Activated T-cell treated with anti-CD3 and anti-CD28 coated beads for 24 hours (primary cell): ENCODE results near the gene OR10H5.
"Not testable (repeated sequence)": the region's sequence is repeated elsewhere in the genome, so short reads cannot be mapped to it uniquely, and the experiment has no call there.

Experiments
- DNase-seq: peaks from one replicate; pipeline ENCODE4 v3.0.0-alpha.2; 2020; ENCODE audit warnings: low read depth

OR10H5 gene

GRCh38 chr19:15787611-15788155 is at the start of gene OR10H5:
Gene OR10H5 (plus strand): TSS chr19:15787661. CDS start chr19:15794049, 6,388 bp downstream.
- no peak for DNase-seq

- DNase-seq: no peak
Measured at GRCh38 chr19:15737722-15738121, 49.7 kb upstream of the OR10H5 start, which contains the start of gene OR10H3. Gene OR10H3 (plus strand): TSS chr19:15737985. CDS start chr19:15741393, 3,408 bp downstream.

GRCh38 chr19:15740785-15741184 is 46.7 kb upstream of the OR10H5 start:
- no peak for DNase-seq

GRCh38 chr19:15748239-15748638 is 39.2 kb upstream of the OR10H5 start:
- DNase-seq: no peak

GRCh38 chr19:15758379-15758778 is 29.1 kb upstream of the OR10H5 start:
- DNase-seq: no peak

- DNase-seq: no peak
Measured at GRCh38 chr19:15759962-15760565, 27.4 kb upstream of the OR10H5 start.

- DNase-seq: no peak
Measured at GRCh38 chr19:15769586-15769985, 17.9 kb upstream of the OR10H5 start.

- not testable (repeated sequence) for DNase-seq
Measured at GRCh38 chr19:15774159-15774558, 13.3 kb upstream of the OR10H5 start.

GRCh38 chr19:15775249-15775648 is 12.2 kb upstream of the OR10H5 start:
- no peak for DNase-seq

- no peak for DNase-seq
Measured at GRCh38 chr19:15776264-15776663, 11.2 kb upstream of the OR10H5 start.

- no peak for DNase-seq
Measured at GRCh38 chr19:15776991-15777970, 10.2 kb upstream of the OR10H5 start.

GRCh38 chr19:15779756-15780476 is 7.5 kb upstream of the OR10H5 start:
- no peak for DNase-seq

GRCh38 chr19:15780610-15781418 is 6.6 kb upstream of the OR10H5 start:
- no peak for DNase-seq

GRCh38 chr19:15781661-15782060 is 5.8 kb upstream of the OR10H5 start:
- no peak for DNase-seq

- no peak for DNase-seq
Measured at GRCh38 chr19:15782211-15782610, 5.2 kb upstream of the OR10H5 start.

- not testable (repeated sequence) for DNase-seq
Measured at GRCh38 chr19:15782896-15783295, 4.6 kb upstream of the OR10H5 start.

GRCh38 chr19:15788594-15789270 is 1.3 kb downstream of the OR10H5 start:
- DNase-seq: no peak

GRCh38 chr19:15790096-15790495 is 2.6 kb downstream of the OR10H5 start:
- DNase-seq: no peak

GRCh38 chr19:15794279-15794678 is 6.8 kb downstream of the OR10H5 start:
- not testable (repeated sequence) for DNase-seq

GRCh38 chr19:15810335-15810734 is 22.9 kb downstream of the OR10H5 start:
- no peak for DNase-seq

- no peak for DNase-seq
Measured at GRCh38 chr19:15811476-15811875, 24.0 kb downstream of the OR10H5 start.
